Fibroblast of skin of right quadriceps (primary cell): ENCODE data around the gene ACSL6.

Experiments
- DNase-seq: peaks from one replicate; pipeline ENCODE4 v3.0.0-alpha.2; 2013

ACSL6 gene

DNA sequence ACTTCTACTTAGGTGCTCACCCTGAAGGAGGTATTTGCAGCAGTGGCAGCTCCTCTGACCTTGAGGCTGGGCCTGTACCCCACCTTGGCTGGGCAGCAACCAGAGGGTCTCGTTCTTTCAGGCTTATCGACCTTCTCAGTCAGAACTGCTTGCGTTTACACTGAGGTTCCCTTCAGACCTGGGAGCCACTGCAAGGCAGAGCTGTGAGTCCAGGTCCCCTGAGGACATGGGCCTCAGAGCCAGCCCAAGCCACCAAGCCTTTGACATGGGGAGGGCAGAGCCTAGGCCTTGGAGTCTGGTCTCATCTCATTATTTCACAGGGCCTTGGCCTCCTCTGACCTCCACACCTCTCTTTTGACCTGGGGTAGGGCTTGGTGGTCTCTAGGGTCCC is 13.7 kb downstream of the ACSL6 start:
- no peak for DNase-seq

GRCh38 chr5:131997026-131997726 is 14.3 kb downstream of the ACSL6 start:
- no peak for DNase-seq

DNA sequence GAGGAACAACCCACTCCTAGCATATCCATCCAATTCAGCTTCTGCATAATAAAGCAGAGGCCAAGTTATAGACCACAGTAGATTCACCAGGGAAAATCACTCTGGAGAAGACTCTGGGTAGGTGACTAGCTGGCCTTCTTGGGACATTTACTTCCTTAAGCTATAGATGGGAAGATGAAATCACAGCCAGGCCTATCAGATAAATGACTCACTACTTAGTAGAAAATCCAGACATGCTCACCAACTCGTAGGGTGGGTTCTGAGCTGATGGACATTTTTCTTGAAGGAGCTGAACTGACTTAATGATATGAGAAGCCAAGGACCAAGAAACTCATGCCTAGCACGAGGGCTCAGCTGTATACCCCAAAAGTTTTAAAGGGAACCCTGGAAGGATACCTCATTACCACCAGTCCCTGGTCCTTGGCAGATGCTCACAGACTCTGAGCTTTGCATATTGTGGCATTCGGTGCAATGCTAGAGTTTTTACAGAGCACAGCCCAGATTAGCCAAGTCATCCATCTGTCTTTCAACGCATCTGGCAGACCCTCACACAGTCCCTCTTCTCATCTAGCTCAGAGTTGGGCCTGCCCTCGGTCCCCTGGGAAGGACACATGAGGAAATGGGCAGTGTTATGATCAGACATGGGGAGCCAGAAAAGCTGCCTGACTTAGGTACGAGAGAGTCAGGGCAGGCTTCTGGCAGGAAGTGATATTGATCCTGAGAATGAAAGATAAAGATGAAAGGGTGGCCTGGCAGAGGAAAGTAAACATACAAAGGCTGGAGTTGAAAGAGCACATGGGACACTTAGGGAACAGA is 15.0 kb downstream of the ACSL6 start:
- no peak for DNase-seq

GRCh38 chr5:131994533-131995226 is 16.8 kb downstream of the ACSL6 start:
- no peak for DNase-seq

DNA sequence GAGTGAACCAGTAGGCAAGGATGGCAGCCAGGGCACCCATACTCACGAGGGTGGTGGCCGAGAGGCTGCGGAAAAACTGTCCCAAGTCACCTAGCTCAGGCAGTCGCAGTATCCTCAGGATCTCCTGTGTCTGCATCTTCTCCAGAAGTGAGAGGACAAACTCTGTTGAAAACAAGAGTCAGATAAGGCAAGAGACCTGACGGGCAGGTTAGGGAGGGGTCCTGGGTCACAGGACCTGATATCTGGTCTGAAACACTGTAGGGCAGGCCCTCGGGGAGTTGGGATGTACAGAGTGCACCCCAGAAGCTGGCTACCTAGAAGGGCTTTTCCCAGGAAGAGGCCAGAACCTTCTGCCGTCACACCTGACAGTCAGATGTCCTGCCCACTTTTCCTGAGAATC is 17.4 kb downstream of the ACSL6 start:
- DNase-seq: no peak

DNA sequence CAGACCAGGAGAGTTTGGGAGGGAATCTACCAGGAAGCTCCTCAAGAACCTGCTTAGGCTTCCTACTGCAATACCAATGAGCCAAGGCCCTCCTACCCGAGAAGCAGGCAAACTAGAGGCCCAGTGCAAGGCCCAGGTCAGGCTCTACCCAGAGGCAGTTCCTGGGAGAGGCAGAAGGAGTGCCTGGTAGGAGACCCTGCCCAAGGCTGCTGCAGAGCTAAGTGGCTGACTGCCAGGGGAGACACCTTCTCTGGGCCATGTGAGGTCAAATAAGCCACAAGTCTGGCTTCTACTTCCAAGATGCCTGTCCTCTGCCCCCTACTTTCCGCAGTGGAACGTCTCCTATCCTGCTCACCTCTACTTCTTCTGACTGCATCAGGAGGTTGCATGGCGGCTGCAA is 17.8 kb downstream of the ACSL6 start:
- no peak for DNase-seq

DNA sequence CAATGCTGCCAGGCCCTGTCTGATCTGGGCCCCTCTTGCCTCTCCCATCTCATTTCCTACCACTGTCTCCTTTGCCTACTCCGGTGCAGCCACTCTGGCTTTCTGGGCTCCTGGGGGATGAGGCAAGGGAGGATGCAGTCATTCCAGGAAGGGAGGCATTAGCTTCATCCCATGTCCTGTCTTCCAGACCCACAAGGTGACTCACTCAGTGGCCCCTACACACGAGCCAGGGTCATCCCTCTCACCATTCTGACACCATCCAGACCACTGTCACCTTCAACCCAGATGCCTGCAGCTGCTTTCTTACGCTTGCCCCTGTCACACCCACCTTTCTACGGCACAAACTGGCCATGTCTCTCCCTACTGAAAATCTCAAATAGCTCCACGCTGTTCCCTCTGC is 19.1 kb downstream of the ACSL6 start:
- no peak for DNase-seq

DNA sequence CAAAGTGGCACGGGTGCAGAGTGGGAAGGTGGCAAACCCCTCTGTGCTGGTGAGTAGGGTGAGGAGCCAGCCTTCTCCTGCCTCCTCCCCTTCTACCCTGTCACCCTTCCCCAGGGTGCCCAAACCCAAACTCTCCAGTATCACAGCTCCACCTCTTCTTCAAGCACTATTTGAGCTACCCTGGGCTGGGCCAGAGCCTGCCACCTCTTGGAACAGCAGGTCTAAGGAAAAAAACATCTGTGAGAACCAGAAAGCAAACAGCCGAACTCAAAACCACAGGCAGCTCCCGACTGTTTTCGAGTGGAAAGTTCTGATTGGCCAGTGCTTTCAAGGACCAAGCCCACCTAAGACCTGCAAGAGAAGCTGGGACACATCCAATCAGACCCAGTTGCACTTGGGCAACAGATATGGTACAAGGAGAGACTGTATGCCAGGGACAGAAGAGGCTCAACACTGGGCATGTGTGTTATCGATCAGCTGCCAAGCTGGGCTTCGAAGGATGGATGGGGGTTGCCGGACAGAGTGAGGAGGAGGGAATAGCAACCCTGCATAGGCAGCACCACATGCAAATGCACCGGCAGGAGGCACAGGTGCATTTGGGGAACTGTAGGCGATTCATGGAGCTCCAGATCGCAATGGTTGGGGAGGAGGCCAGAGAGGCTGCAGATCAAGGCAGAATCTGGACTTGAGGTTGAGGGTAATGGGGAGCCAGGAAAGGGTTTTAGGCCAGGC is 19.7 kb downstream of the ACSL6 start:
- no peak for DNase-seq

GRCh38 chr5:131990716-131991115 is 20.7 kb downstream of the ACSL6 start:
- DNase-seq: no peak

GRCh38 chr5:131988601-131989000 is 22.9 kb downstream of the ACSL6 start:
- DNase-seq: no peak

- DNase-seq: no peak
These were observed 24.2 kb downstream of the ACSL6 start for GRCh38 chr5:131987251-131987650.

GRCh38 chr5:131986161-131986912 is 25.1 kb downstream of the ACSL6 start:
- DNase-seq: no peak

GRCh38 chr5:131984956-131985665 is 26.3 kb downstream of the ACSL6 start:
- no peak for DNase-seq

- peak; percentile 4 for DNase-seq
These were observed 28.1 kb downstream of the ACSL6 start for GRCh38 chr5:131983244-131983771.

GRCh38 chr5:131981516-131981915 is 29.9 kb downstream of the ACSL6 start:
- no peak for DNase-seq

- DNase-seq: no peak
These were observed 30.8 kb downstream of the ACSL6 start for GRCh38 chr5:131980696-131981095.

- DNase-seq: no peak
These were observed 31.6 kb downstream of the ACSL6 start for GRCh38 chr5:131979816-131980215.

DNA sequence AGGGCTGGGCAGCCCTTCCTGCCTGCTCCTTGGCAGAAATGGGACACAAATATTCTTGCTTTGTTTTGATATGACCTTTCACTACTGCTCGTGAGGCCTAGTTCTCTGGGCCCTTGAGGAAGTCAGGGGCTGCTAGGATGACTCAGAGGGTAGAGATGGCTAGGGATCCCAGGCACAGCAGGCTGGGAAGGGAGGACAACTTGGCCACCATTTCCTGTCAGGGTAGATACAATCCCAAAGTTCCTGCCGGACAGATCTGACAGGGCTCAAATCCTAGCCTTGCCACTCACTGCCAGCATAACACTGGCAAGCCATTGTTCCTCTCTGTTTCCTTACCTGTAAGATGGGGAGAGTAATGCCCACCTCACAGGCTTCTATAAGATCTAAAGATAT is 34.2 kb downstream of the ACSL6 start:
- no peak for DNase-seq

DNA sequence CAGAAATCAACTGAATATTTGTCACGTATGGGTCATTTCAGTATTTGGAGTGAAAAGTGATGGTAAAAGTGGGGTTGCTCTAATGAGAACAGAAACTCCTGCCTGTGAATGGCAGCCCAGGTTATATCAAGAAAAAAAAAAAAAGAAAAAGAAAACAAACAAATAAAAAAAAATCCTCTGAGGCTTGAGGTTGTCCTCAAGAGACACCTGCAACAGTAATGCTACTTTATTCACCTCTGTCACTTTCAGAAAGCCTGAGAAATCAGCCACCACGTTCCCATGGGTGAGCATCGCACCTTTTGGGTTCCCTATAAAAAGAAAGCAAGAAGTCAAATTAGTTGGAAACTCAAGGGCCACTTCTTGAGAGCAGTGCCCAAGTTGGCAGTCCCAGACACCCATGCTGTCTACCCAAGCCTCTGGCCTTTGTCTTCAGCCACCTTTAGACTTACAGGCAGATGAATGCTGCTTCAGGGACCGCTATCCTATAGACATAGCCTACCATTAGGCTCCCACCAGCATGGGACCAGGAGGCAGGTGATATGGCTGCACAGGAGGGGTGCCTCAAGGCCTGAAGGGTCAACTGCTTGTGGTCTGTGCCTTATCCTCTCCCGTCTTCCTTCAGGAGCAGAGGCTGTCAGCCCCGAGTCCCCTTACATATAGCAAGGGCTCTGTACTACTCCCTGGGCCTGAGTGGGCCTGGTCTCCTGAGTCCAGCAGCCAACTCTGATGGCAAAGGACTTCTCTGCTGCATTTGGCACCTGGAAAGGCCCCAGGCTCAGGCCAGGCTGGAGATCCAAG is 34.8 kb downstream of the ACSL6 start:
- no peak for DNase-seq

- DNase-seq: no peak
These were observed 36.3 kb downstream of the ACSL6 start for GRCh38 chr5:131974956-131975726.
